ENCODE measurements around the gene AMDHD2.
"Not testable (repeated sequence)": the region's sequence is repeated elsewhere in the genome, so short reads cannot be mapped to it uniquely, and the experiment has no call there.

AMDHD2 gene

GRCh38 chr16:2531371-2531695 is 11.2 kb downstream of the AMDHD2 start, which contains the start of gene CEMP1:
TSS of gene CEMP1 (minus strand) at chr16:2531408. CDS start at chr16:2531073, 335 bp downstream.
- no peaks in the 10 kb centered on the region for H3K9me3 ChIP-seq (ENCODE audit: control insufficient read depth, insufficient read depth, low read length)
- H3K36me3 ChIP-seq (ENCODE audit: control insufficient read depth, insufficient read depth, low read length) = peaks cover 26% of the 10 kb centered on the region
- peak within 1 kb of the TSS; percentile 71; the same call in 1 of the 2 replicates for H3K9ac ChIP-seq (ENCODE audit: low read depth, low read length)
- peak within 1 kb of the TSS; percentile 87 for H3K27ac ChIP-seq (ENCODE audit: low read depth, low read length)
- H3K27me3 ChIP-seq (ENCODE audit: control insufficient read depth, insufficient read depth, low read length) = no peaks in the 10 kb centered on the region
- H3K4me1 ChIP-seq (ENCODE audit: control insufficient read depth, insufficient read depth, low read length) = no peaks in the 10 kb centered on the region; the same call in 1 of the 2 replicates
- peak within 1 kb of the TSS; percentile 70 for H3K4me3 ChIP-seq (ENCODE audit: low read depth, low read length)

GRCh38 chr16:2531696-2532493 is 11.7 kb downstream of the AMDHD2 start:
- Histone ChIP-seq H3K4me3 (ENCODE audit: low read depth, low read length) (peak overlapping the region; percentile 70), H3K4me1 (ENCODE audit: control insufficient read depth, insufficient read depth, low read length) (no peaks in the 10 kb centered on the region; the same call in 1 of the 2 replicates), H3K9me3 (ENCODE audit: control insufficient read depth, insufficient read depth, low read length) (no peaks in the 10 kb centered on the region), H3K27me3 (ENCODE audit: control insufficient read depth, insufficient read depth, low read length) (no peaks in the 10 kb centered on the region), H3K27ac (ENCODE audit: low read depth, low read length) (peak overlapping the region; percentile 87), H3K36me3 (ENCODE audit: control insufficient read depth, insufficient read depth, low read length) (peaks cover 23% of the 10 kb centered on the region), H3K9ac (ENCODE audit: low read depth, low read length) (peak overlapping the region; percentile 71; the same call in 1 of the 2 replicates)

DNA sequence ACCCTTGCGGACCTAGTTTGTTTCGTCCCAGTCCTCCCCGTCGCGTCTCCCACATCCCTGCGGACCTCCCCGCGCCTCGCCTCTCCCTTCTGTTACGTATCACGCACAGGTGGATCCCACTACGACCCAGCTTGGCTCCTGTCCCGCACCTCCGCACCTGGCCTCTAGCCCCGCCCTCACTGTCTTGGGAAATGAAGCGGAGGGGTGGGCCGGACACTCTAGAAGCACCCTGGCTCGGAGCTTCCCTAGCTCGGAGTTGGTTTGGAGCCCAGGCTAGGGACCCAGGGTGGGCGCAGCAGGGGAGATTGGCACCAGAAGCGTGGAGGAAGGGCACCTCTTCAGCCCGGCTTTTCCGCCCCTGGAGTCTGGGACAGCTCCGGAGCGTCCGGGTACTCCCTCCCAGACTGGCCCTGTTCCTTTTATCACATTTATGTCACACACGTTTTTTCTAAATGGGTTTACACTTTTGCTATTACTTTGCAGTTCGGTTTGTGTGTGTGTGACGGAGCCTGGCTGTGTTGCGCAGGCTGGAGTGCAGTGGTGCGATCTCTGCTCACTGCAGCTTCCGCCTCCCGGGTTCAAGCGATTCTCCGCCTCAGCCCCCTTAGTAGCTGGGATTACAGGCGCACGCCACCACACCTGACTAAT is 12.4 kb downstream of the AMDHD2 start:
- peaks cover 19% of the 10 kb centered on the region for H3K36me3 ChIP-seq (ENCODE audit: control insufficient read depth, insufficient read depth, low read length)
- H3K9ac ChIP-seq (ENCODE audit: low read depth, low read length) = peak overlapping the region; percentile 30
- no peaks in the 10 kb centered on the region for H3K9me3 ChIP-seq (ENCODE audit: control insufficient read depth, insufficient read depth, low read length)
- H3K4me3 ChIP-seq (ENCODE audit: low read depth, low read length) = peak overlapping the region; percentile 69
- H3K27me3 ChIP-seq (ENCODE audit: control insufficient read depth, insufficient read depth, low read length) = no peaks in the 10 kb centered on the region
- no peaks in the 10 kb centered on the region; the same call in 1 of the 2 replicates for H3K4me1 ChIP-seq (ENCODE audit: control insufficient read depth, insufficient read depth, low read length)
- H3K27ac ChIP-seq (ENCODE audit: low read depth, low read length) = peak overlapping the region; percentile 26

DNA sequence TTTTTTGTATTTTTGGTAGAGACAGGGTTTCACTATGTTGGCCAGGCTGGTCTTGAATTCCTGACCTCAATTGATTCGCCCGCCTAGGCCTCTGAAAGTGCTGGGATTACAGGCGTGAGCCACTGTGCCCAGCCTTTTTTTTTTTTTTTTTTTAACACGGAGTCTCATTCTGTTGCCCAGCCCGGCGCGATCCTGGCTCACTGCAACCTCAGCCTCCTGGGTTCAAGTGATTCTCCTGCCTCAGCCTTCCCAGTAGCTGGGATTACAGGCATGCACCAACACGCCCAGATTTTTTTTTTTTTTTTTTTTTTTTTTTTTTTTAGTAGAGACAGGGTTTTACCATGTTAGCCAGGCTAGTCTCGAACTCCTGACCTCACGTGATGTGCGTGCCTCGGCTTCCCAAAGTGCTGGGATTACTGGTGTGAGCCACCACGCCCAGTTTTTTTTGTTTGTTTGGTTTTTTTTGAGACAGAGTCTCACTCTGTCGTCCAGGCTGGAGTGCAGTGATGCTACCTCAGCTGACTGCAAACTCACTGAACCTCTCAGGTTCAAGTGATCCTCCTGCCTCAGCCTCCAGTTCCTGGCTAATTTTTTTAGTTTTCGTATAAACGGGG is 13.1 kb downstream of the AMDHD2 start:
- H3K9ac ChIP-seq (ENCODE audit: low read depth, low read length); H3K9me3 ChIP-seq (ENCODE audit: control insufficient read depth, insufficient read depth, low read length); H3K4me1 ChIP-seq (ENCODE audit: control insufficient read depth, insufficient read depth, low read length); H3K27ac ChIP-seq (ENCODE audit: low read depth, low read length); H3K27me3 ChIP-seq (ENCODE audit: control insufficient read depth, insufficient read depth, low read length): not testable (repeated sequence)
- Histone ChIP-seq H3K36me3 (ENCODE audit: control insufficient read depth, insufficient read depth, low read length) (peaks cover 15% of the 10 kb centered on the region), H3K4me3 (ENCODE audit: low read depth, low read length) (peak overlapping the region; percentile 69; the same call in 1 of the 2 replicates)

DNA sequence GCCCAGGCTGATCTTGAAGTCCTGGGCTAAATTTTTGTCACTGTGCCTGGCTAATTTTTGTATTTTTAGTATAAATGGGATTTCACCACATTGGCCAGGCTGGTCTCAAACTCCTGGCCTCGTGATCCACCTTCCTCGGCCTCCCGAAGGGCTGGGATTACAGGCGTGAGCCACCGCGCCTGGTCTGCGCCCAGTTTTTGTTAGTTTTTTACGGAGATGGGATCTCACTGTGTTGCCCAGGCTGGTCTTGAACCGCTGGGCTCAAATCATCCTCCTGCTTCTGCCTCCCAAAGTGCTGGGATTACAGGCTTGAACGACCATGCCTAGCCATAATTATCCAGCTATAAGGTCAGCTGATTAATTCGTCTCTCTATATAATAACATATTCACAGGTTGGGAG is 13.7 kb downstream of the AMDHD2 start:
- Histone ChIP-seq H3K4me3 (ENCODE audit: low read depth, low read length) (no peak overlapping the region), H3K9me3 (ENCODE audit: control insufficient read depth, insufficient read depth, low read length) (no peaks in the 10 kb centered on the region), H3K4me1 (ENCODE audit: control insufficient read depth, insufficient read depth, low read length) (no peaks in the 10 kb centered on the region; the same call in 1 of the 2 replicates), H3K36me3 (ENCODE audit: control insufficient read depth, insufficient read depth, low read length) (peaks cover 8% of the 10 kb centered on the region; the same call in 1 of the 2 replicates), H3K9ac (ENCODE audit: low read depth, low read length) (no peak overlapping the region), H3K27me3 (ENCODE audit: control insufficient read depth, insufficient read depth, low read length) (no peaks in the 10 kb centered on the region), H3K27ac (ENCODE audit: low read depth, low read length) (no peak overlapping the region)

GRCh38 chr16:2534335-2534734 is 14.2 kb downstream of the AMDHD2 start:
- not testable (repeated sequence) for H3K36me3 ChIP-seq (ENCODE audit: control insufficient read depth, insufficient read depth, low read length); H3K4me1 ChIP-seq (ENCODE audit: control insufficient read depth, insufficient read depth, low read length); H3K27me3 ChIP-seq (ENCODE audit: control insufficient read depth, insufficient read depth, low read length); H3K4me3 ChIP-seq (ENCODE audit: low read depth, low read length); H3K9ac ChIP-seq (ENCODE audit: low read depth, low read length); H3K27ac ChIP-seq (ENCODE audit: low read depth, low read length); H3K9me3 ChIP-seq (ENCODE audit: control insufficient read depth, insufficient read depth, low read length)

GRCh38 chr16:2535625-2536013 is 15.4 kb downstream of the AMDHD2 start:
- Histone ChIP-seq H3K9ac (ENCODE audit: low read depth, low read length) (no peak overlapping the region), H3K9me3 (ENCODE audit: control insufficient read depth, insufficient read depth, low read length) (no peaks in the 10 kb centered on the region), H3K27ac (ENCODE audit: low read depth, low read length) (no peak overlapping the region), H3K4me3 (ENCODE audit: low read depth, low read length) (no peak overlapping the region), H3K4me1 (ENCODE audit: control insufficient read depth, insufficient read depth, low read length) (no peaks in the 10 kb centered on the region), H3K27me3 (ENCODE audit: control insufficient read depth, insufficient read depth, low read length) (no peaks in the 10 kb centered on the region), H3K36me3 (ENCODE audit: control insufficient read depth, insufficient read depth, low read length) (peaks cover 4% of the 10 kb centered on the region; the same call in 1 of the 2 replicates)

DNA sequence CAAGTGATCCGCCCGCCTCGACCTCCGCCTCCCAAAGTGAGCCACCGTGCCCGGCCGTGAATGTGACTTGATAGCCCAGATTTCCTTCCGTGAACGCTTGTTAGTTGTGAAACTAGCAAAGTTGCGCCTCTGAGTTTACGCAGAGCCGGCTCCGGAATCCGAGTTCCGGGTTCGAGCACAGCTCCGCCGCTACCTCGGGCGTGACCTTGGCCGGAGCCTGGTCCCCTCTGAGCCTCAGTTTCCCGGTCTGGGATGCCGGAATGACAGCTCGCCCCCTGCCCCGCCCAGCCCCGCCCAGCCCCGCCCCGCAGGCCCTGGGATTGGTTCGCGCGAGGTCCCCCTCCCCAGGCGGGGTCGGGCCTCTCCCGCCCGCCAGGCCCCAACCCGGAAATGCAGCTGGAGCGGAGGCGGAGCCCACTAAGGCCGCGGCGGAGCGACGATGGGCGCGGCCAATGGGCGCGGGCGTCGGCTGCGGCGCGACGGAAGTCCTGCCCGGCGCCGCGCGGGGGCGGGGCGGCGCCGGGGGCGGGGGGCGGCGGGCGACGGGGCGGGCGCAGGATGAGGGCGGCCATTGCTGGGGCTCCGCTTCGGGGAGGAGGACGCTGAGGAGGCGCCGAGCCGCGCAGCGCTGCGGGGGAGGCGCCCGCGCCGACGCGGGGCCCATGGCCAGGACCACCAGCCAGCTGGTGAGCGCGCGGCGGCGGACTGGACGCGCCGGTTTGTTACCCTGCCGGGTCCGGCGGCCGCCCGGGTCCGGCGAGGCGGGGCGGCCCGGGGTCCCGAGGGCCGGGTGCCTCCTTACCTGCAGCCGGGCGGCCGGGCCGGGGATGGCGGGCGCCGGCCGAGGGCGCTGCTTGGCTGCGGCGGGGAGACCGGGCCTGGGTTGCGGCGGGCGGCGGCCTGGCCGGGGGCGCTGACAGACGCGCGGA is 17.5 kb downstream of the AMDHD2 start, which contains the start of gene PDPK1:
PDPK1 (plus strand) TSS at position 571 of the 929 bp plus-strand sequence; CDS start at position 663, 92 bp downstream.
- Histone ChIP-seq H3K4me3 (ENCODE audit: low read depth, low read length) (peak within 1 kb of the TSS; percentile 80), H3K27me3 (ENCODE audit: control insufficient read depth, insufficient read depth, low read length) (no peaks in the 10 kb centered on the region), H3K9me3 (ENCODE audit: control insufficient read depth, insufficient read depth, low read length) (no peaks in the 10 kb centered on the region), H3K4me1 (ENCODE audit: control insufficient read depth, insufficient read depth, low read length) (no peaks in the 10 kb centered on the region), H3K27ac (ENCODE audit: low read depth, low read length) (peak within 1 kb of the TSS; percentile 66), H3K36me3 (ENCODE audit: control insufficient read depth, insufficient read depth, low read length) (peaks cover 4% of the 10 kb centered on the region; the same call in 1 of the 2 replicates), H3K9ac (ENCODE audit: low read depth, low read length) (peak within 1 kb of the TSS; percentile 51; the same call in 1 of the 2 replicates)

- H3K9me3 ChIP-seq (ENCODE audit: control insufficient read depth, insufficient read depth, low read length); H3K4me1 ChIP-seq (ENCODE audit: control insufficient read depth, insufficient read depth, low read length); H3K36me3 ChIP-seq (ENCODE audit: control insufficient read depth, insufficient read depth, low read length); H3K27ac ChIP-seq (ENCODE audit: low read depth, low read length); H3K27me3 ChIP-seq (ENCODE audit: control insufficient read depth, insufficient read depth, low read length); H3K9ac ChIP-seq (ENCODE audit: low read depth, low read length): not testable (repeated sequence)
- 0 out of 2 replicates have a peak overlapping the region, but pooled peaks have one; percentile 57 for H3K4me3 ChIP-seq (ENCODE audit: low read depth, low read length)
Observed at GRCh38 chr16:2539192-2539844, 19.1 kb downstream of the AMDHD2 start.

Measured in HUES48 (cell line).